A549 (cell line): ENCODE data around the gene CTNND2.

ENCODE experiments used
- FOSL2 ChIP-seq, 2 experiments: fragments of 450-650 bp in 1 of 2; fragments of >200 bp in 1 of 2; sonication (Bioruptor Twin) in 1 of 2; formaldehyde crosslinking; IDR thresholded peaks; 2 replicates each; pipeline versions ENCODE4 v1.5.0 to v1.6.1; 2016 to 2020; ENCODE audit warnings: mild to moderate bottlenecking in 1 of 2, moderate library complexity in 1 of 2
- MAZ ChIP-seq: fragments of 150-350 bp; IDR thresholded peaks from 2 replicates; pipeline ENCODE4 v1.6.1; 2014; ENCODE audit warnings: antibody characterized with exemption, low read depth, low read length, borderline replicate concordance
- MYC ChIP-seq: IDR thresholded peaks from 2 replicates; pipeline ENCODE4 v1.6.1; 2012; ENCODE audit warnings: mild to moderate bottlenecking, inconsistent platforms, low read length, improper control_type of control experiment, borderline replicate concordance
- POLR2A ChIP-seq: IDR thresholded peaks from 2 replicates; pipeline ENCODE4 v1.6.1; 2012; ENCODE audit warnings: mild to moderate bottlenecking, low read length
- SMC3 ChIP-seq: fragments of >200 bp; sonication (Bioruptor Twin); formaldehyde crosslinking; IDR thresholded peaks from 3 replicates; pipeline ENCODE4 v1.6.1; 2018; ENCODE audit warnings: inconsistent platforms
- ZFP36 ChIP-seq: fragments of 450-650 bp; IDR thresholded peaks from 2 replicates; pipeline ENCODE4 v1.6.1; 2014; ENCODE audit warnings: borderline replicate concordance; ENCODE audit not compliant: partially characterized antibody
- TF ChIP-seq, protein P1 (sequence below): fragments of >200 bp; sonication (Bioruptor Twin); formaldehyde crosslinking; IDR thresholded peaks from 3 replicates; pipeline ENCODE4 v1.5.1; 2016
- TF ChIP-seq, protein P2 (sequence below): fragments of 450-650 bp; IDR thresholded peaks from 2 replicates; pipeline ENCODE4 v1.6.1; 2014; ENCODE audit warnings: antibody characterized with exemption
- TF ChIP-seq, protein P3 (sequence below): IDR thresholded peaks from 2 replicates; pipeline ENCODE4 v1.6.1; 2012
- TF ChIP-seq, protein P4 (sequence below): fragments of 200-600 bp; sonication (generic); IDR thresholded peaks from 2 replicates; pipeline ENCODE4 v1.6.1; 2016; ENCODE audit warnings: antibody characterized with exemption, mild to moderate bottlenecking, moderate library complexity

DNA sequence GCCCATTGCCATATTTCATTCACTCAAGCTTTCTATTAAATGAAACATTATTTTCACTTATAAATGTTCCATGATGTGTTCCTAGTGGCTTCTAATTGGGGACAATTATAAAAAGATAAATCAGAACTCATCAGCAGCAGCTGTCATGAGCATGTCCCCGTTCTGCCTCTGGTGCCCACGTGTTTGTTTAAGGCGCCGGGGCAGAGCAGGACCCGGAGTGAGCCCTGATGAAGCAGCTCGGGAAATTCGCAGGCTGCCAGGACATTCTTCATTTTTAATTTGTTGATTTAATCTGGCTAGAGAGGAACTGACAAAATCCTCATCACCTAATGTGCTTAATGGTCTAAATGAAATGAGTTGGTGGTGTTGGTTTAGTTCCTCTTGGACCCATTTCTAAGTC lies 475.0 kb downstream of the CTNND2 start:
- TF ChIP-seq, protein P1, sequence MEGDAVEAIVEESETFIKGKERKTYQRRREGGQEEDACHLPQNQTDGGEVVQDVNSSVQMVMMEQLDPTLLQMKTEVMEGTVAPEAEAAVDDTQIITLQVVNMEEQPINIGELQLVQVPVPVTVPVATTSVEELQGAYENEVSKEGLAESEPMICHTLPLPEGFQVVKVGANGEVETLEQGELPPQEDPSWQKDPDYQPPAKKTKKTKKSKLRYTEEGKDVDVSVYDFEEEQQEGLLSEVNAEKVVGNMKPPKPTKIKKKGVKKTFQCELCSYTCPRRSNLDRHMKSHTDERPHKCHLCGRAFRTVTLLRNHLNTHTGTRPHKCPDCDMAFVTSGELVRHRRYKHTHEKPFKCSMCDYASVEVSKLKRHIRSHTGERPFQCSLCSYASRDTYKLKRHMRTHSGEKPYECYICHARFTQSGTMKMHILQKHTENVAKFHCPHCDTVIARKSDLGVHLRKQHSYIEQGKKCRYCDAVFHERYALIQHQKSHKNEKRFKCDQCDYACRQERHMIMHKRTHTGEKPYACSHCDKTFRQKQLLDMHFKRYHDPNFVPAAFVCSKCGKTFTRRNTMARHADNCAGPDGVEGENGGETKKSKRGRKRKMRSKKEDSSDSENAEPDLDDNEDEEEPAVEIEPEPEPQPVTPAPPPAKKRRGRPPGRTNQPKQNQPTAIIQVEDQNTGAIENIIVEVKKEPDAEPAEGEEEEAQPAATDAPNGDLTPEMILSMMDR: no peak
- TF ChIP-seq FOSL2 (IDR thresholded peaks at IDR 0.05) (no peak), FOSL2 (CRISPR knock-in tag; IDR thresholded peaks at IDR 0.05) (no peak), POLR2A (no peak), MYC (no peak), ZFP36 (no peak), SMC3 (no peak), MAZ (no peak)
- TF ChIP-seq, protein P2, sequence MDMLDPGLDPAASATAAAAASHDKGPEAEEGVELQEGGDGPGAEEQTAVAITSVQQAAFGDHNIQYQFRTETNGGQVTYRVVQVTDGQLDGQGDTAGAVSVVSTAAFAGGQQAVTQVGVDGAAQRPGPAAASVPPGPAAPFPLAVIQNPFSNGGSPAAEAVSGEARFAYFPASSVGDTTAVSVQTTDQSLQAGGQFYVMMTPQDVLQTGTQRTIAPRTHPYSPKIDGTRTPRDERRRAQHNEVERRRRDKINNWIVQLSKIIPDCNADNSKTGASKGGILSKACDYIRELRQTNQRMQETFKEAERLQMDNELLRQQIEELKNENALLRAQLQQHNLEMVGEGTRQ: no peak
- TF ChIP-seq, protein P3, sequence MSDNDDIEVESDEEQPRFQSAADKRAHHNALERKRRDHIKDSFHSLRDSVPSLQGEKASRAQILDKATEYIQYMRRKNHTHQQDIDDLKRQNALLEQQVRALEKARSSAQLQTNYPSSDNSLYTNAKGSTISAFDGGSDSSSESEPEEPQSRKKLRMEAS: no peak
- TF ChIP-seq, protein P4, sequence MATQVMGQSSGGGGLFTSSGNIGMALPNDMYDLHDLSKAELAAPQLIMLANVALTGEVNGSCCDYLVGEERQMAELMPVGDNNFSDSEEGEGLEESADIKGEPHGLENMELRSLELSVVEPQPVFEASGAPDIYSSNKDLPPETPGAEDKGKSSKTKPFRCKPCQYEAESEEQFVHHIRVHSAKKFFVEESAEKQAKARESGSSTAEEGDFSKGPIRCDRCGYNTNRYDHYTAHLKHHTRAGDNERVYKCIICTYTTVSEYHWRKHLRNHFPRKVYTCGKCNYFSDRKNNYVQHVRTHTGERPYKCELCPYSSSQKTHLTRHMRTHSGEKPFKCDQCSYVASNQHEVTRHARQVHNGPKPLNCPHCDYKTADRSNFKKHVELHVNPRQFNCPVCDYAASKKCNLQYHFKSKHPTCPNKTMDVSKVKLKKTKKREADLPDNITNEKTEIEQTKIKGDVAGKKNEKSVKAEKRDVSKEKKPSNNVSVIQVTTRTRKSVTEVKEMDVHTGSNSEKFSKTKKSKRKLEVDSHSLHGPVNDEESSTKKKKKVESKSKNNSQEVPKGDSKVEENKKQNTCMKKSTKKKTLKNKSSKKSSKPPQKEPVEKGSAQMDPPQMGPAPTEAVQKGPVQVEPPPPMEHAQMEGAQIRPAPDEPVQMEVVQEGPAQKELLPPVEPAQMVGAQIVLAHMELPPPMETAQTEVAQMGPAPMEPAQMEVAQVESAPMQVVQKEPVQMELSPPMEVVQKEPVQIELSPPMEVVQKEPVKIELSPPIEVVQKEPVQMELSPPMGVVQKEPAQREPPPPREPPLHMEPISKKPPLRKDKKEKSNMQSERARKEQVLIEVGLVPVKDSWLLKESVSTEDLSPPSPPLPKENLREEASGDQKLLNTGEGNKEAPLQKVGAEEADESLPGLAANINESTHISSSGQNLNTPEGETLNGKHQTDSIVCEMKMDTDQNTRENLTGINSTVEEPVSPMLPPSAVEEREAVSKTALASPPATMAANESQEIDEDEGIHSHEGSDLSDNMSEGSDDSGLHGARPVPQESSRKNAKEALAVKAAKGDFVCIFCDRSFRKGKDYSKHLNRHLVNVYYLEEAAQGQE: no peak
